Activated naive CD8-positive, alpha-beta T cell treated with anti-CD3 and anti-CD28 coated beads, Interleukin-2, amount 10 ng/mL, durations not matched to agents 7 days and 5 days (primary cell): ENCODE results near the gene BCL2L1. TPM values are rescaled to one million over a fixed set of nuclear protein-coding genes. Genes with fewer than 3 reads are reported as not detected.
"Not testable (repeated sequence)": the region's sequence is repeated elsewhere in the genome, so short reads cannot be mapped to it uniquely, and the experiment has no call there.

ENCODE experiments used
- ATAC-seq: fragments of 150-1000 bp; cut with Tn5 transposase; one replicate; pipeline ENCODE4 v1.10.0; 2021; ENCODE audit warnings: low read depth, moderate library complexity
- POLR2A ChIA-PET: fragments of 350-600 bp; sonication (Branson Sonifier 250); formaldehyde crosslinking; loops from one replicate; lab custom pipeline; 2021; ENCODE audit warnings: antibody characterized with exemption; lab: Charles Lee
- DNase-seq: peaks from one replicate; pipeline ENCODE4 v3.0.0; 2021
- H3K27ac Mint-ChIP-seq: one replicate; pipeline ENCODE4 v1.8.0; 2022; ENCODE audit warnings: mild to moderate bottlenecking, mixed read lengths
- H3K27me3 Mint-ChIP-seq: one replicate; pipeline ENCODE4 v1.8.0; 2022; ENCODE audit warnings: mild to moderate bottlenecking, moderate library complexity, mixed read lengths
- H3K36me3 Mint-ChIP-seq: one replicate; pipeline ENCODE4 v1.8.0; 2021; ENCODE audit warnings: mild to moderate bottlenecking, mixed read lengths
- H3K4me1 Mint-ChIP-seq: one replicate; pipeline ENCODE4 v1.8.0; 2021; ENCODE audit warnings: mixed read lengths
- H3K4me3 Mint-ChIP-seq: one replicate; pipeline ENCODE4 v1.8.0; 2022; ENCODE audit warnings: mild to moderate bottlenecking, moderate library complexity, mixed read lengths
- H3K9me3 Mint-ChIP-seq: one replicate; pipeline ENCODE4 v1.8.0; 2021; ENCODE audit warnings: mixed read lengths
- total RNA-seq, 2 experiments: library from RNA; stranded (reverse); gene quantifications; one replicate each; pipeline ENCODE4 v1.2.3, GENCODE V29; 2021

Gene BCL2L1
- total RNA-seq, 2 experiments from 2014 or later, result 61.7 to 64.5 TPM

DNA sequence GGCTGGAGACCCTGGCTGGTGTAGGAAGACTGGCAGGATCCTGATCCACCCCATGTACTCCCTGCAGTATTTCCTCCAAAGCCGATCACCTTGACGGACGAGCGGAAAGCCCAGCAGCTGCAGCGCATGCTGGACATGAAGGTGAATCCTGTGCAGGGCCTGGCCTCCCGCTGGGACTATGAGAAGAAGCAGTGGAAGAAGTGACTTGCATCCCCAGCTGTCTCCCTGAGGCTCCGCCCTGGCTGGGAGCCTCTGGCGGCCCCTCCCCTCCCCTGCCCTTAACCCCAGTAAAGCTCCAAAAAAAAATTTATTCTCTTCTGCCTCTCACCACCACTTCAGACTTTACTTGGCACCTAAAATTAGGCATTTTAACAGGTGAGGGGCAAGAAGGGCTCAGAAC lies 78.0 kb downstream of the BCL2L1 start:
- Mint-ChIP-seq H3K27ac (no peak overlapping the region), H3K27me3 (peaks cover 49% of the 10 kb centered on the region), H3K4me3 (no peak overlapping the region), H3K36me3 (no peaks in the 10 kb centered on the region), H3K4me1 (peaks cover 41% of the 10 kb centered on the region), H3K9me3 (no peaks in the 10 kb centered on the region)
- ATAC-seq (no peak), DNase-seq (no peak)
- POLR2A ChIA-PET, result interaction anchor here (0.9 kb wide), 1 partner anchor 52 kb away, joined by 3 read pairs; no protein-coding TSS in a partner anchor

DNA sequence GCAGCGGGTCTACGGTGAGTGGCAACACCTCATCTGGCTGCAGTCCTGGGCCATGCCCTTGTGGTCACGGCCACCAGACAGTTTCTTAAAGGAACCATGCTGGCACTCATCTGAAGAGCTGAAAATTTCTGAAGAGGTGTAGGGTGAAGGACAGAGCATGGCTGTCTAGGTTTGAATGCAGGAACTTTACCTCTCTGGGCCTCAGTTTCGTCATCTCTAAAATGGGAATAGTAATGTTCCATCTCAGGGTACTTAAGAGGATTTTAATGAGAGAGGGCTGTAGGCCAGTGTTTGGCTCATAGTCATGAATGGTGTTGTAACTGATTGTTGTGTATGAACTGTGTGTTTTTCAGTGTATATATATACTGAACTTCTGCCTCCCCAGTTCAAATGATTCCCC lies 79.1 kb downstream of the BCL2L1 start:
- H3K27ac Mint-ChIP-seq, result no peak overlapping the region
- POLR2A ChIA-PET, result no interaction called here
- peaks cover 41% of the 10 kb centered on the region for H3K4me1 Mint-ChIP-seq
- DNase-seq (no peak), ATAC-seq (no peak)
- no peaks in the 10 kb centered on the region for H3K36me3 Mint-ChIP-seq
- peaks cover 56% of the 10 kb centered on the region for H3K27me3 Mint-ChIP-seq
- no peak overlapping the region for H3K4me3 Mint-ChIP-seq
- H3K9me3 Mint-ChIP-seq, result no peaks in the 10 kb centered on the region

GRCh38 chr20:31642837-31643236 lies 79.8 kb downstream of the BCL2L1 start:
- H3K4me1 Mint-ChIP-seq, result peaks cover 41% of the 10 kb centered on the region
- H3K27me3 Mint-ChIP-seq, result peaks cover 54% of the 10 kb centered on the region
- peak overlapping the region; percentile 55 for H3K4me3 Mint-ChIP-seq
- H3K36me3 Mint-ChIP-seq, result no peaks in the 10 kb centered on the region
- ATAC-seq (peak; percentile 19), DNase-seq (no peak)
- no peaks in the 10 kb centered on the region for H3K9me3 Mint-ChIP-seq
- POLR2A ChIA-PET, result no interaction called here
- H3K27ac Mint-ChIP-seq, result peak overlapping the region; percentile 6

GRCh38 chr20:31641391-31641790 lies 81.3 kb downstream of the BCL2L1 start:
- DNase-seq, result no peak
- Mint-ChIP-seq H3K4me1 (peaks cover 38% of the 10 kb centered on the region), H3K27ac (peak overlapping the region; percentile 25), H3K36me3 (no peaks in the 10 kb centered on the region), H3K4me3 (peak overlapping the region; percentile 65), H3K27me3 (peaks cover 51% of the 10 kb centered on the region), H3K9me3 (no peaks in the 10 kb centered on the region)
- peak; percentile 93 for ATAC-seq
- POLR2A ChIA-PET, result interaction anchor here (0.6 to 1.2 kb wide), 5 partner anchors 9 to 82 kb away, joined by 3 to 8 read pairs (median 6); no protein-coding TSS in a partner anchor

GRCh38 chr20:31640259-31640658 lies 82.4 kb downstream of the BCL2L1 start:
- ATAC-seq, result no peak
- peak overlapping the region; percentile 41 for H3K4me3 Mint-ChIP-seq
- POLR2A ChIA-PET, result interaction anchor here (0.5 to 1.0 kb wide), 2 partner anchors 14 to 76 kb away, joined by 3 to 8 read pairs; no protein-coding TSS in a partner anchor

GRCh38 chr20:31638816-31639215 lies 83.9 kb downstream of the BCL2L1 start:
- peaks cover 43% of the 10 kb centered on the region for H3K27me3 Mint-ChIP-seq
- H3K4me1 Mint-ChIP-seq, result peaks cover 32% of the 10 kb centered on the region
- no peaks in the 10 kb centered on the region for H3K36me3 Mint-ChIP-seq

More at GRCh38 chr20:31640259-31640658, 82.4 kb downstream of the BCL2L1 start:
- Mint-ChIP-seq H3K36me3 (no peaks in the 10 kb centered on the region), H3K4me1 (peaks cover 38% of the 10 kb centered on the region), H3K27me3 (peaks cover 52% of the 10 kb centered on the region), H3K9me3 (no peaks in the 10 kb centered on the region), H3K27ac (no peak overlapping the region)
- no peak for DNase-seq

GRCh38 chr20:31638317-31638716 lies 84.4 kb downstream of the BCL2L1 start:
- Mint-ChIP-seq H3K4me3 (no peak overlapping the region), H3K27ac (no peak overlapping the region), H3K27me3 (peaks cover 38% of the 10 kb centered on the region), H3K9me3 (no peaks in the 10 kb centered on the region), H3K36me3 (no peaks in the 10 kb centered on the region), H3K4me1 (peaks cover 27% of the 10 kb centered on the region)
- ATAC-seq (no peak), DNase-seq (no peak)
- POLR2A ChIA-PET, result no interaction called here

More at GRCh38 chr20:31638816-31639215, 83.9 kb downstream of the BCL2L1 start:
- Mint-ChIP-seq H3K27ac (no peak overlapping the region), H3K4me3 (no peak overlapping the region), H3K9me3 (no peaks in the 10 kb centered on the region)
- no peak for DNase-seq
- POLR2A ChIA-PET, result interaction anchor here (0.6 kb wide), 1 partner anchor 89 kb away, joined by 4 read pairs; no protein-coding TSS in a partner anchor
- ATAC-seq, result no peak

DNA sequence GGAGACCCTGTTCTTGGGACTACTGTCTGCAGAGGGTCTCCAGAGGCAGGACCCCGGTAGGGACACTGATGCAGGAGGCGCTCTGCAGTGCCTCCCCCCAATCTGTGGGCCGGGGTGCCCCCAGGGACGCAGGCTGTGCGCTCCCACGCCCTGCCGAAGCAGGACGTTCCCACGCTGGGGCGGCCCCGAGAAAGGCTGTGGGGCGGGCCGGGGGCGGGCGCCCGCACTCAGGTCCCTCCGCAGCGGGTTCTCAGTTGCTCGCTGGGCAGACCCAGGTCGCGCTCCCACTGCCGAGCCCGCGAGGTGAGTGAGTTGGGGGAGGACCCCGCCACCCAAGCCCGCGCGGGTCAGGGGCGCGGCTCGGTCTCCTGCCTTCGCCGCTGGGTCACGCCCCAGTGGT lies 85.0 kb downstream of the BCL2L1 start, which contains the start of gene COX4I2:
COX4I2 (plus strand) TSS at position 253 of the 400 bp plus-strand sequence. CDS start 1,106 bp downstream, outside the sequence.
- H3K27ac Mint-ChIP-seq, result no peak within 1 kb of the TSS
- no peak for ATAC-seq
- H3K36me3 Mint-ChIP-seq, result no peaks in the 10 kb centered on the region
- POLR2A ChIA-PET, result no interaction called here
- DNase-seq, result no peak
- H3K9me3 Mint-ChIP-seq, result no peaks in the 10 kb centered on the region
- peaks cover 40% of the 10 kb centered on the region for H3K27me3 Mint-ChIP-seq
- H3K4me1 Mint-ChIP-seq, result peaks cover 20% of the 10 kb centered on the region
- H3K4me3 Mint-ChIP-seq, result no peak within 1 kb of the TSS

DNA sequence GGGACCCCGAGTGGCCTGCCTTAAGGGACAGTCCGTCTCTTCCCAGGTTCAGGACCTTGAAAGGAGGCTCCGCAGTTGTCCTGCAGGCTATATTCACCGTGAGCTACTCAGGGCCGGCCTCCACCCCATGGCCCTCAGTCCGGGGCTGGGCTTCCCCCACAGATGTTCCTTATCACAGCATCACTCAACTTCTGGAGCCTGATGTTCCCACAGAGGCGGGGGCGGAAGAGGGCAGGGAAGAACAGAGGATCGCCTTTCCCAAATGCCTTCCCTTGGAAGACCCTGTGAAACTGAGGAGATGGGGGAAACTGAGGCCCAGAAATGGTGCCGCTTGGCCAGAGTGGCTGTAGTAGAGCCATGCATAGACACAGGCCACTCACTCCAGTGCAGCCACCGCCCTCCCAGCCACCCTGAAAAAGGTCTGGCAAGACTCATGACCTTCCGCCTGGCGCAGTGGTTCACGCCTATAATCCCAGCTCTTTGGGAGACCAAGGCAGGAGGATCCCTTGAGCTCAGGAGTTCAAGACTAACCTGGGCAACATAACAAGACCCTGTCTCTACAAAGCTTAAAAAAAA lies 89.2 kb downstream of the BCL2L1 start:
- Mint-ChIP-seq H3K4me3 (no peak overlapping the region), H3K4me1 (peaks cover 7% of the 10 kb centered on the region), H3K27ac (no peak overlapping the region), H3K9me3 (no peaks in the 10 kb centered on the region), H3K27me3 (peaks cover 14% of the 10 kb centered on the region), H3K36me3 (no peaks in the 10 kb centered on the region)
- ATAC-seq (no peak), DNase-seq (no peak)
- POLR2A ChIA-PET, result interaction anchor here (1.0 to 1.8 kb wide), 3 partner anchors 8 to 90 kb away, joined by 4 to 15 read pairs (median 6); no protein-coding TSS in a partner anchor

GRCh38 chr20:31632548-31633338 lies 89.9 kb downstream of the BCL2L1 start:
- DNase-seq, result no peak
- POLR2A ChIA-PET, result interaction anchor here (1.0 kb wide), 1 partner anchor 9 kb away, joined by 6 read pairs; no protein-coding TSS in a partner anchor
- Mint-ChIP-seq H3K36me3 (no peaks in the 10 kb centered on the region), H3K27ac (no peak overlapping the region), H3K4me3 (no peak overlapping the region), H3K9me3 (no peaks in the 10 kb centered on the region), H3K27me3 (peaks cover 11% of the 10 kb centered on the region), H3K4me1 (peaks cover 7% of the 10 kb centered on the region)
- ATAC-seq, result no peak

- DNase-seq (no peak), ATAC-seq (no peak)
- no peaks in the 10 kb centered on the region for H3K9me3 Mint-ChIP-seq
- H3K4me3 Mint-ChIP-seq, result no peak overlapping the region
- H3K4me1 Mint-ChIP-seq, result peaks cover 7% of the 10 kb centered on the region
- POLR2A ChIA-PET, result interaction anchor here (0.6 kb wide), 1 partner anchor 88 kb away, joined by 4 read pairs; no protein-coding TSS in a partner anchor
- peaks cover 2% of the 10 kb centered on the region for H3K27me3 Mint-ChIP-seq
- no peak overlapping the region for H3K27ac Mint-ChIP-seq
- H3K36me3 Mint-ChIP-seq, result no peaks in the 10 kb centered on the region
These were observed 92.4 kb downstream of the BCL2L1 start for GRCh38 chr20:31630187-31630790.

DNA sequence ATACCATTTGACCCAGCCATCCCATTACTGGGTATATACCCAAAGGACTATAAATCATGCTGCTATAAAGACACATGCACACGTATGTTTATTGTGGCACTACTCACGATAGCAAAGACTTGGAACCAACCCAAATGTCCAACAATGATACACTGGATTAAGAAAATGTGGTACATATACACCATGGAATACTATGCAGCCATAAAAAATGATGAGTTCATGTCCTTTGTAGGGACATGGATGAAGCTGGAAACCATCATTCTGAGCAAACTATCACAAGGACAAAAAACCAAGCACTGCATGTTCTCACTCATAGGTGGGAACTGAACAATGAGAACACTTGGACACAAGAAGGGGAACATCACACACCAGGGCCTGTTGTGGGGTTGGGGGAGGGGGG lies 94.6 kb downstream of the BCL2L1 start:
- H3K27ac Mint-ChIP-seq, DNase-seq, H3K4me1 Mint-ChIP-seq, ATAC-seq, H3K36me3 Mint-ChIP-seq, H3K4me3 Mint-ChIP-seq, H3K9me3 Mint-ChIP-seq, H3K27me3 Mint-ChIP-seq, POLR2A ChIA-PET: not testable (repeated sequence)

GRCh38 chr20:31626534-31626933 lies 96.1 kb downstream of the BCL2L1 start:
- H3K4me1 Mint-ChIP-seq, H3K4me3 Mint-ChIP-seq, H3K36me3 Mint-ChIP-seq, H3K27ac Mint-ChIP-seq, H3K9me3 Mint-ChIP-seq, DNase-seq, ATAC-seq, H3K27me3 Mint-ChIP-seq: not testable (repeated sequence)
- POLR2A ChIA-PET, result interaction anchor here (0.6 to 0.7 kb wide), 3 partner anchors 14 to 143 kb away, joined by 3 to 5 read pairs (median 3); no protein-coding TSS in a partner anchor
